ENCODE measurements around the gene JUN.
A peak's percentile ranks its signal among the peaks of the same experiment; 100 is the strongest.
"Not testable (repeated sequence)": the region's sequence is repeated elsewhere in the genome, so short reads cannot be mapped to it uniquely, and the experiment has no call there.

The JUN gene

GRCh38 chr1:58805716-58806571 is 22.1 kb upstream of the JUN start:
- no peak for DNase-seq

- DNase-seq: no peak
Measured at GRCh38 chr1:58804853-58805565, 21.2 kb upstream of the JUN start.

GRCh38 chr1:58803858-58804257 is 20.0 kb upstream of the JUN start:
- no peak for DNase-seq

DNA sequence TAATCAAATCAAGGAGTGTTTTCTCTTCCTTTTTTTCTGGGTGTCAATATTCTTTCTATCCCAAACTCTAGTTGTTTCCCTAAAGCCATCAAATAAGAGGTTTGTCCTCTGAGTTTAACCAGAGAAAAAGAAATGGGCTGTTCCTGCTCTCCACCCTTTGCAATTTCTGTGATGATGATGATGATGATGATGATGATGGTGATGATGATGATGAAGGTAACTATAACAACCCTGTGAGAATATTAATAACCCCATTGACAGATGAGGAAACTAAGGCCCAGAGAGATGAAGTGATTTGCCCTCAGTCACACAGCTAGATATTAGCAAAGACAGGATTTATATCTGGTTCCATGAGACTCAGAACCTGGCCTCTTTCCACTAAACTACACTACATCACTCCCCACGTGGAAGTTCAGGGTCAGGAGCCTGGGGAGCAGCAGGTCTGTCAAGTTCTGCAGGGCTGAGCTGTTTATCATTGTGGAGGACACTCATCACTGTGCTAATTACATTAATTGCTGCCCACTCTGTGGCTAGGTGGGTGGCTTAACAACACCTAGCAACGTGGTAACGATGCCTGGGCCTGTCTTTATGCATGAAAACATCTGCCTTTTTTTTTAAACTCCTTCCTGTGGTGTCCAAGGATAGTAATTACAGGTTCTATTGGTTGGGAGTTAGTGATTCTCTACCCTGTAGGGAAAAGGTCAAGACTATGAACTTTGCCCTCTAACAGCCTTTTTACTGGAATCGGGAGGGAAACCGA is 19.0 kb upstream of the JUN start:
- DNase-seq: no peak

- DNase-seq: not testable (repeated sequence)
Measured at GRCh38 chr1:58801286-58801685, 17.4 kb upstream of the JUN start.

- DNase-seq: no peak
Measured at GRCh38 chr1:58799650-58800049, 15.8 kb upstream of the JUN start.

GRCh38 chr1:58798910-58799442 is 15.1 kb upstream of the JUN start:
- no peak for DNase-seq

- no peak for DNase-seq
Measured at GRCh38 chr1:58796416-58796815, 12.6 kb upstream of the JUN start.

- no peak for DNase-seq
Measured at GRCh38 chr1:58794585-58794984, 10.7 kb upstream of the JUN start.

GRCh38 chr1:58792846-58793245 is 9.0 kb upstream of the JUN start:
- DNase-seq: no peak

- DNase-seq: no peak
Measured at GRCh38 chr1:58791106-58791505, 7.3 kb upstream of the JUN start.

- no peak for DNase-seq
Measured at GRCh38 chr1:58789996-58790660, 6.3 kb upstream of the JUN start.

DNA sequence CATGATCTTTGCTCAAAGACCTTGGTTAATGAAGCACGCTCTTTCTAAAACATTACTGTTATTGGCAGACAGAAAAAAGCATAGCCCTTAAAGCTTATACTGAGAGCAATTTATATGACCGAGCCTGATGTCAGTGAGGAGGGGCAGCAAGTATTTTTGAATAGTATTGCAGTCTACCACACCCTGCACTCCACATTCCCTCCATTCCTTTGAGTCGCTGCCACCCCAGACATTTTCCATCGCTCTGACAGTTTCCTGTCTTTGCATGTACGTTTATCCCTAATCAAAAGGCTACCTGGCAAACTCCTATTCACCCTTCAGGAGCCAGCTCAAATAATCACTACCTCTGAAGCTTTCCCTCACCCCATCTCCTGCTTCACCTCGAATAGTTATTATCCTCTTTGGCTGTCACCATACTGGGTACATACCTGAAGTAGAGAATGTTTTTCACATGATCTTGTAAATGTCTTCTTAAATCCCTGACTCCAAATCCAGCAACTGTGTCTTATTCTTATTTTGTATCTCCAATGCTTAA is 5.5 kb upstream of the JUN start:
- no peak for DNase-seq

GRCh38 chr1:58788259-58788658 is 4.4 kb upstream of the JUN start:
- no peak for DNase-seq

DNA sequence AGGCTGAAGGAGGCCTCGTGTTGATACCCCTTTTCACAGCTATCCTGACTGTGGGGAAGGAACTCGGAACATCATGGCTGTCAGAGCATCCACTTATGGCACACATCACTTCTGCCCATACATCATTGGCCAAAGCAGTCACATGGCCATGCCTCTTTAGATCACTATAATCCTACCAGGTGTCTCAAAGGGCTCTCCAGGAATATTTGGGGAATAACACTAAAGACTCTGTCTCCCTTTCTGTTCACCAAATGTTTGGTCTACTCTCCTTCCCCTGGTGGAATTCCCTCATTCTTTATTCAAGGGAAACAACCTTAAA is 3.0 kb upstream of the JUN start:
- DNase-seq: no peak

- peak in 1 of 2 donors; percentile 35 for DNase-seq
Measured at GRCh38 chr1:58786184-58786926, 2.5 kb upstream of the JUN start.

- no peak for DNase-seq
Measured at GRCh38 chr1:58785442-58786058, 1.7 kb upstream of the JUN start.

- peak; percentile 80 for DNase-seq
Measured at GRCh38 chr1:58784758-58785441, 1.1 kb upstream of the JUN start.

- peak; percentile 38 to 67 for DNase-seq
Measured at GRCh38 chr1:58783090-58783992, 506 bp downstream of the JUN start.
